ENCODE measurements around the gene CYP2F1.
"Not testable (repeated sequence)": the region's sequence is repeated elsewhere in the genome, so short reads cannot be mapped to it uniquely, and the experiment has no call there.

Gene CYP2F1

GRCh38 chr19:41127801-41128300, 13.6 kb downstream of the CYP2F1 start:
- DNase-seq = peak; percentile 74

DNA sequence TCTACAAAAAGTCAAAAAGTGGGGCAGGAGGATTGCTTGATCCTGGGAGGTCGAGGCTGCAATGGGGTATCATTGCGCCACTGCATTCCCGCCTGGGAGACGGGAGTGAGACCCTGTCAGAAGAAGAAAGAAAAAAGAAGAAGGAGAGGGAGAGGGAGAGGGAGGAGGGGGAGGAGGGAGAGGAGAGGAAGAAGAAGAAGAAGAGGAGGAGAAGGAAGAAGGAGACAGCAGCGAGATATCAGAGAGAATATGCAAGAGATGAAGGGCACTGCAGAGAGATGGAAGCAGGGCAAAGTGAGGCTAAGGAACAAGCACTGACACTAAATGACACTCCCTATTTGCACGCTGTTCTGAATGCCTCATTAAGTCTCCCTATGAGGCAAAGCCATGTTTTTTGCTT, 14.5 kb downstream of the CYP2F1 start:
- no peak for DNase-seq

- DNase-seq = no peak
These were observed 17.0 kb downstream of the CYP2F1 start for GRCh38 chr19:41131186-41131585.

- no peak for DNase-seq
These were observed 19.0 kb downstream of the CYP2F1 start for GRCh38 chr19:41133260-41133659.

DNA sequence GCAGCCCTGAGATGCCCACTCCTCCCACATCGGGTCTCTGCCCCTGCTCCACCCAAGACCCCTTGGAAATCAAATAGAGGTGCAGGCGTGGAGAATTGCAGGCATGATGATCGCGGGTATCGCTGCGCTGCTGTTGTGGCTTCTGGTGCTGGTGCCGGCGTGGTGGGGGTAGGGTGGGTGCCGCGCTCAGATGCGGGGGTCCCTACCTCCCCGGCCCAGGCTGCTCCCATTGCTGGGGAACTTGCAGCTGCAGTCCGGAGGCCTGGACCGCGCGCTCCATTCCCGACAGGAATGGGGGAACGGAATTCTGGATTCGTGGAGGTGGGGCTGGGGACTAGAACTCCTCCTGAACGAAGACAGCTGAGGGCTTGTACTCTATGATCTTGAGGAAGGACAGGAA, 20.4 kb downstream of the CYP2F1 start:
- DNase-seq = no peak

DNA sequence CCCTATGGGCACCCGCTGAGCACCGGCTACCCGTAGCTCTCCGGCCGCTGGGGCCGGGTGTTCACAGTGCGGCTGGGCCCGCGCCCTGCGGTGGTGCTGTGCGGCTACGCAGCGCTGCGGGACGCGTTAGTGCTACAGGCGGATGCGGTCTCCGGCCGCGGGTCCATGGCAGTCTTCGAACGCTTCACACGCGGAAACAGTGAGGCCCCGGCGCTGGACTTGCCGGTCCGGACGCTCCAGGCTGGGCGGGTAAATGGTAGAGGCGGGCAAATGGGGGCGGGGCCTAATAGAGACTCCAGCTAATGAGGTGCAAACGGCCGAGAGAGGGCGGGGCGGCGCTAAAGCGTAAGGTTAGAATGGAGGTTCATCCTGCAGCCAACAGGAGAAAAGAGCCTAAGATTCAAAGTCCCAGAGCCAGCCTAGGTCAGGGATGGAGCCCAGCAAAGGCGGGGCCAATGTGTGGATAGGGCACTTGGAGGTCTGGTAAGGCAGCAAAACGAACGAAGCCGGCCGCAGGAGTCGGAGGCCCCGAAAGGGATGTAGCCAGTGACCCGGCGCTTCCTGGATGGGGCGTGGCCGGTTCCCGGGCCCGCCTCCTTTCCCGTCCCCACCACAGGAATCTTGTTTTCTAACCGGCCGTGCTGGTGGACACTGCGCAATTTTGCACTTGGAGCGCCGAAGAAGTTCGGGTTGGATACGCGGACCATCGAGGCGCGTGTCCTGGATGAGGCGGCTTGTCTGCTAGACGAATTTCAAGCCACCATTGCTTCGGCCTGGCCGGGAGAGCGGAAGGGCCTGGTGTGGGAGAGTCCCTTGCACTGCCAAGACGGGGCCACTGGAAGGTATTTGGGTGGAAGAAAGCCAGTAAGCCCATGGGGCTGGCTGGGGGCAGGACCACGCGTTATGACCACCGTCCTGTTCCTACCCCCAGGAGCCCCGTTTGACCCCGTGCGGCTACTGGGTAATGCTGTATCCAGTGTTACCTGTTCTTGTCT, 21.5 kb downstream of the CYP2F1 start:
- peak; percentile 15 for DNase-seq

DNA sequence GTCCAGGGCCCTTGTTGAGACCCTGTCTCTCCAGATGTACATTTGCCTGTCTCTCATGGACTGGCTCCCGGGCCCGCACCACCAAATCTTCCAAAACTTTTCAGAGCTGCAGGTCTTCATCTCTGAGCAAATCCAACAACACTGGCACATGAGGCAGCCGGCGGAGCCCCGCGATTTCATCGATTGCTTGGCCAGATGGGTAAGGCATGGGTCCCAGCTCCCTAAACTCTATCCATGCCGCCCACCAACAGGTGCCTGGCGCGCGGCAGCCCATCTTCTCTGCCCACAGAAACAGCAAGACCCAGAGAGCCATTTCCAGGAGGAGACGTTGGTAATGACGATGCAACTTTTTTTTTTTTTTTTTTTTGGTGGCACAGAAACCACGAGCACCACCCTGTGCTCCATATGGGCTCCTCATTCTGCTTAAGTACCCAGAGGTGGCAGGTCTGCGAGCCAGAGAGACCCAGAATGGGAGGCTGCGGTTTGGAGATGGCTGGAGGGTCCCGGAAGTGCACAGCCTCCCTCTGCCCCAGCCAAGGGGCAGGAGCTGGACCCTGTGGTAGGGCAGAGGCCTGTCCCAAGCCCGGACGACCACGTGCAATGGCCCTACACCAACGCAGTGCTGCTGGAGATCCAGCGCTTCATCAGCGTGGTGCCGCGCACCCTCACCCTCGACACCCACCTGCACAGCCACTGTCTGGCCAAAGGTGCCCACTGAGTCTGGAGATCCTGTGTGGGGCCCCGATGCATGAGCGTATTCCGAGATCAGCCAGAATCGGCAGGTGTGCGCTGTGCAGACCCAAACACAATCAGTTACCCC, 22.6 kb downstream of the CYP2F1 start:
- no peak for DNase-seq

- DNase-seq = peak; percentile 88
These were observed 30.2 kb downstream of the CYP2F1 start for GRCh38 chr19:41144403-41144802.

DNA sequence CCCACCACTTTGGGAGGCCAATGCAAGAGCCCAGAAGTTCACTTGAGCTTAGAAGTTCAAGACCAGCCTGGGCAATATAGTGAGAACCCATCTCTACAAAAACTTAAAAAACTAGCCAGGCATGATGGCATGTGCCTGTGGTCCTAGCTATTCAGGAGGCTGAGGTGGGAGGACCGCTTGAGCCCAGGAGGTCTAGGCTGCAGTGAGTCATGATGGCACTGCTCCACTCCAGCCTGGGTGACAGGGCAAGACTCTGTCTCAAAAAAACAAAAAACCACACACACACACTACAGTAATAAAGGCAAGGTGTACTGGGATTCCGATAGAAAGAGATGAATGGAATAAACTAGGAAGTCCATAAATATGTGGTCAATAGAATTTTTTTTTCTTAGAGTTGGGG, 35.6 kb downstream of the CYP2F1 start:
- no peak for DNase-seq

GRCh38 chr19:41150986-41151385, 36.8 kb downstream of the CYP2F1 start:
- DNase-seq = not testable (repeated sequence)

- no peak for DNase-seq
These were observed 39.8 kb downstream of the CYP2F1 start for GRCh38 chr19:41154060-41154459.

- no peak for DNase-seq
These were observed 42.0 kb downstream of the CYP2F1 start for GRCh38 chr19:41156207-41156606.

GRCh38 chr19:41159881-41160280, 45.6 kb downstream of the CYP2F1 start:
- no peak for DNase-seq

DNA sequence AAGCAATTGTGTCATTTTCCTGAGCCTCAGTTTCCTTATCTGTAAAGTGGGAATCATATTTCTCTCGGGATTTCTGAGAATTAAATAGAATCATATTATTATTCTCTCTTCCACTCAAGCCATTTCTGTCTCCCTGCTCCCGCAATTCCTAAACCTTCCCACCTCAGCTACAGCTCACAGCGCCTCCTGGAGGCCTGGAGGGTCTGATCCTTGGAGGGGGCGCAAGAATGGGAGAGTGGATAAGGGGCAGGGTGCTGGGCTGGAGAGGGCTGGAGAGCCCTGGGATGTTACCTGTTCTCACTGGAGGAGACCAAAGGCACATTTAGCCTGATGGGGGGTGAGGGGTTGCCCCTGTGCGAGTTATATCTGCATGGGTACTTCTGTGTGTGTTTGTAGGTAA, 47.7 kb downstream of the CYP2F1 start:
- peak; percentile 42 for DNase-seq

DNA sequence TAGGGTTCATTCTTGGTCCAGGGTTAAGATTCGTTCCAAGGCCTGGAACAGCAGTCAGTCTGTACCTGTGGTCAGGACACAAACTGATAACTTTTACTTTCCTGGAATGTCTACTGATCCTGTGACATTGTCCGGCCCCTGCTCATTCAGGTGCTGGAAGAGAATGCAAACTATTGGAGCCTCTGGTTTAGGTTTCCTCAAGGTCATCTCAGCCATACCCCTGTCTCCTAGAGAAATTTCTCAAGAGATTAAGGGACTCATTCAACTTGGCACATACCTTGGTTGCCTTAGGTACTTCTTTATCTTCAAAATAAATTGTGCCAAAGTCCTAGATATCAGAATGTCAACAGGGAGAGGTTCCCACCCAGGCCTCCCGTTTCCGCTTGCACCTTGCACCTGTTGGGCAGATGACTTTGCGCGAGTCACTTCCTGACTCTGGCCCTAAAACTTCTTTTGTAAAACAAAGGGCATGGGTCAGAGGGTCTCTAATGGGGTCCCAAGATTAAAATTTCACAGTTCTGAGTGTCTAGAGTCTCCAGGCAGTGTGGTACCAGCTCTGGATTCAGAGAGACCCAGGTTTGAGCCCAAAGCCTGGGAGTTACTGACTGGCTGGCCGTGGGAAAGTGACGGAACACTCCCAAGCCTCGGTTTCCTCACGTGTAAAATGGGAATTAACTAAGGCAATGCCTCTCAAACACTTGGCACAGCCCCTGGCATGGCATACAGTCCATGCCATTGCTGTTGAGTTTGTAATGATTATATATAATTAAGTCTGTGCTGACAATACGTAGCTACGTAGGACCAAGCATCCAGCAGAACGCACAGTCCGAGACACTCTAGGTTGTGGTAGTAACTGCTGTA, 52.9 kb downstream of the CYP2F1 start:
- DNase-seq = no peak

DNA sequence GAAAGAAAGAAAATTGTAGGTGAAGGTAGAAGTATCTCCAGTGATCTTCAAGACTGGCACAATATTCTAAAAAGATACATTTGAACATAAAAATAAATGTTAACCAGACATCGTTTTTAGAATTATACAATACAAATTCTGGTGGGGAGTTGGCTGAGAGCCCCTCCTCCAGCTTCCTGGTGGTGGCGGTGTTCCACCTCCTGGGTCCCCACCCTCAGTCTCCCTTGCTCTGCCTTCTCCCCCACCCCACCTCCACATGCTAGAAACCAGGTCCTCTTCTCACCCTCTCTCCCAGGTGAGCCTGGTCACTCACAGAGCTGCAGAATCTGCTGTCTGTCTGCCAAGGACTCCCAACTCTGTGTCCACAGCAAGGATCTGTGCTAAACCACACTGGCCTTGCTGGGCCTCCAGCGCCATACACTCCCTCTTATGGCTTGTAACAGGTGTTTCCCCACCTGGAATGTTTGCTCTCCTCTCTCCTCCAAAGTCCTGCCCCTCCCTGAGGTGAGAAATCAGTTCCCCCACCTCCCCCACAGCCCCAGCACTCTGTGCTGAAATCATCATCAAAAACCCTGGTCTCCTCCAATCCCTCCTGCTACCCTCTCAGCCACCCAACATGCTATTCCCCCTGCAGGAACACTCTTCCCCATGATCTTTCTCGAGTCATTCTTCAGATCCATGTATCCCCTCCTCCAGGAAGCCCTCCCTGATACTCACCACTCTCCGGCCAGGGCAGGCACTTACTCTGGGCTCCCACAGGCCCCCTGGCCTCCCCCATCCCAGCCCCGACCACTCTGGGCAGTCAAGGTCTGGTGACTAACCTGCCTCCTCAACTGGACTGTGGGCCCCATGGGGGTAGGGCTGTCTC, 58.3 kb downstream of the CYP2F1 start:
- no peak for DNase-seq

GRCh38 chr19:41174297-41174928, 60.2 kb downstream of the CYP2F1 start:
- DNase-seq = no peak

DNA sequence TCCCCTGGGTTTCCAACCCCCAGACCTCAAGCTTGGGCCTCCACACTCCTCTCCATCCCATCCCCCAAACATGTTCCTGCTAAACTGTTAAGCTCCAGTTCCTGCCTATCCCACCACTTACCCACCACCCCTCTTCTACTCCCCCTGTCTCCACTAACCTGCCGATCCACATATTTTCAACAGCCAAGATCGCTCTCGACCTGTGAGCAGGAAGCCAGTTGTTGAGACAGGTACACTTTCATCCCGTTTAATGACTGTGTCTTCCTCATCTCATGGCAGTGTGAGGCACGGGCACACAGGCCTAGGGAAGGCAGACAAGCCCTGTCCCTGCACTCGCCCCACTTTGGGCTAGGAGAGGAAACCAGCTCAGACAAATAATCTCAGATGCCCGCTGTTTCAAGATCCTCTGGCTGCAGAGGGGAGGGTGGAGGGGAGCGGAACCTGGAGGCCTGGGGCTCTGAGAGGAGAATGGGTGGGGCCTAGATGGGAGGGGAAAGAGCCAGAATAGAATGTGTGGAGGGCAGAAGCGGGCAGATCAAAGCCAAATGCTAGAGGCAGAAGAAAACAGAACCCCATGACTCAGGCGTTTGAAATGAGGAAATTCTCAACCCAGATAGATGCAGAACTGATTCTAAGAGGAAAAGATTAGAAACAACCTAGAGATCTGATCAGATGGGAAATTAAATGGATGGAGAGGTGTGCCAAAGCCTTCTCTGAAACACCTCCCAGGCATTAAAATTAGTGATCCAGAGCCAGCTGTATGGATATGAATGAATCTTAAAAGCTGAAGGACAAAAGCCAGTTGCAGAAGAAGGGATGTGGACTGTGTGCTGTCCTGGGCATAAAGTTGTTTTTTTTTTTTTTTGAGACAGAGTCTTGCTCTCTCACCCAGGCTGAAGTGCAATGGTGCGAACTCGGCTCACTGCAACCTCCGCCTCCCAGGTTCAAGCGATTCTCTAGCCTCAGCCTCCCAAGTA, 61.9 kb downstream of the CYP2F1 start:
- peak; percentile 42 for DNase-seq

Data from DMS53 (cell line).